ENCODE data around the gene NTSR1.

NTSR1 gene

DNA sequence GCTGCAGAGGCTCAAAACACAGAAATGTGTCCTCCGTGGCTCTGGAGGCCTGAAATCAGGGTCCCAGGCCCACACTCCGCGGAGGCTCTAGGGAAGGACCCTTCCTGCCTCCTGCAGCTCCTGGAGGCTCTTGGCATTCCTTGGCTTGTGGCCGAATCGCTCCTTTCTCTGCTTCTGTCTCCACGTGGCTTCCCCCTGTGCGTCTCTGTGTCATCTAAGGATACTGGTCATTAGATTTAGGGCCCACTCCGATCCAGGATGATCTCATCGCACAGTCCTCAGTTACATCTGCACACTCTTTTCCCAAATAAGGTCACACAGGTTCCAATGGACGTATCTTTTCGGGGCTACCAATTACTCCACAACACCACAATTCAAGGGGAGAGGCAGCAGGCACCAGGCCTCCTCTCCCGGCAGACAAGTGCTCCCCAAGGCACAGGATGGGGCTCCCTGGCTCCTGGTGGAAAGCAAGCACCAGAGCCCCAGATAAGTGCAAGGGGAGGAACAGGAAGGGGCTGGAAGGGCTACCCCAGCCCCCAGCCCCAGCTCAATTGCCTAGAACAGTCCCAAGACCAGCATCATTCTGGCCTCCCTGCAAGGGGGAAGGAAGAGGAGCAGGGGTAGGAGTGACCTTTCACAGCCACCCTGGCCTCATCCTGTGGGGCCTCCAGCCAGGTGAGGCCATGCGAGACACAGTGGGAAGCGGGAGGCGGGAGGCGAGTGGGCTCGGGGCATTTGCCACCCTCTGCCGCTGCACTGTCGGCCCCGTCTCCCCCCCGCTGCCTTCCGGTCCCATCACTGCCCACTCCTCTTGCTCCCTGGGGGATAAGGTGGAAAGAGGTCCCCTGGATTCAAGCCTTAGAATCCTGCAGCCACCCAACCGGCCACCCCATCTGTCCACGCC is 16.3 kb downstream of the NTSR1 start:
- no peak for DNase-seq (ENCODE audit: low read depth in 2 of 3, low spot score in 1 of 3)

DNA sequence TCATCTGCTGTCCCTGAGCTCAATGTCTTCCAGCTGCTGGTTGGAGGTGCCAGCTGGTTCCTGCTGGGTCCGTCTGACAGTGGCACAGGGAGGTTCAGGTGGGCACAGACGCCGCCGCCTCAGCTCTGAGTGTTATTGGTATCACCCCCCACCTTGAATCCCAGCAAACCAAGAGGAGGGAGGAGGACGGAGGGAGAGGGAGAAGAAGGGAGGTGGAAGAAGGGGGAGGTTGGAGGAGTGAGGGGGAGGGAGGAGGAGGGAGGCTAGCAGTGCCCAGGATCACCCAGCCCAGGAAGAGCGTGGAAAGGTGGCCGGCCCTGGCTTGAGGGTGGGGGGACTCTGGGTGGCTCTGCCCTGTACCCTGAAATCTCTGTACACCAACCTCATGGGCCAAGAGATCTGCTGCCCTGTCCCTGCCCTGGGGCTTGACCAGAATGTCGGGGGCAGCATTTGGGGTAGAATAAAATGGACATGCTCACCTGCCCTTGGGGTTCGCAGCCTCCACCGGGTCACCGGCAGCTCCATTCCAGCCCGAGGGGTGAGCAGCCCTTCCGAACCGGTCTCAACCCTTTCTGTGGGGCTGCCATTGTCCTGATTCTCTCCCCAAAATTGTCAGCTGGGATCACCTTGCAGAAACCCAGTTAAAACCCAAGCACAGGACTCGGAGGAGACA is 17.1 kb downstream of the NTSR1 start:
- DNase-seq (ENCODE audit: low read depth in 2 of 3, low spot score in 1 of 3), result no peak

DNA sequence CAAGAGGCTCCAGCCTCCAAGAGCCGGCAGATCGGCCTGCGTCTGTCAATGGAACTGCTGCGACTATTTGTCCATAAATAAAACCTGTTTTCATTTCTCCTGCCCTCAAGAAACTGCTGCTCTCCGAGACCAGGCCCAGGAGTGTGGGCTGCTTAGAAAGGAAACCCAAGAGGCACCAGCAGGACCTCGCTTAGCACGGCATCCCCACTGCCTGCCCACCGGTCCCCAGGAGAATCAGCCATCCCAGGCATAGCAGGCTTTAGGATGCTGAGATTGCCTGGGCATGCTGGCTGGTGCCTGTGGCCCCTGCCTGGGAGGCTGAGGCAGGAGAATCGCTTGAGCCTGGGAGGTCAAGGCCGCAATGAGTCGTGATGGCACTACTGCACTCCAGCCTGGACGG is 17.6 kb downstream of the NTSR1 start:
- no peak for DNase-seq (ENCODE audit: low read depth in 2 of 3, low spot score in 1 of 3)

DNA sequence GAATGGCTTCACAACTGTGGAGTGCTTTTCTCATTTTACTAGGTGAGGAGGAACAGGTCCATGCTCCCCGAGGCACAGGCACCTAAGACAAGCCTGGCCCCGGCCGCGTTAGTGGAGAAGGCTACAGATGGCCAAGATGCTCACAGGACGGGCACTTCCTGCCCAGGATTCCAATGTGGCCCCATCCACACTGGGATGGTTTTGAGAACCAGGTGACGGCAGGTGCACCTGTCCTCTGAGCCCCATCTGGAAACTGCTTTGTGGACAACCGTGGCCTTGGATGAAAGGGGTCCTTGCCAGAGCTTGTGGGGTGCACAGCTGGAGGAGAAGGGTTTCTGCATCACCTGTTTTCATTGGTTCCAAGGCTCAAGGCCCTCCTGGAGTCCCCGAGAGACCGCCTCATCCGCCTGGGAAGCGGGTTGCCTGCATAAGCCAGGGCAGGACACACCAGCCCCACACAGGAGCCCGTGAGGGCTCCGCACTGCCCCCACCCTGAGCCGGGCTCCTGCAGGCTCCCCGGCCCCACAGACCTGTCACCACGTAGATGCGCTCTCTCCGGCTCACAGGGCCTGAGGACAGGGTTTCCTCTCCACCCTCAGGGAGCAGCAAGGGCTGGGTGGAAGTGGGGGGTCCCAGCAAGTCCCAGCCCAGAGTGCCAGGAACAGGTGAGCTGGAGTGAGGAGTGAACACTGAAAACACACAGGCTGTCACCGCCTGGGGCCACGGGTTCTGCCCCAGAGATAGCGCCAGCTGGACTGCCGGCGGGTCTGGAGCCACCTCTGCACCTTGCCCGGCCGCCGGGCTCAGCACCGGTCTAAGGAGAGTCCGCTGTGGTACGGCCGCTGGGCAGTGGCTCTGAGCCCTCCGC is 18.3 kb downstream of the NTSR1 start:
- DNase-seq (ENCODE audit: low read depth in 2 of 3, low spot score in 1 of 3), result no peak

DNA sequence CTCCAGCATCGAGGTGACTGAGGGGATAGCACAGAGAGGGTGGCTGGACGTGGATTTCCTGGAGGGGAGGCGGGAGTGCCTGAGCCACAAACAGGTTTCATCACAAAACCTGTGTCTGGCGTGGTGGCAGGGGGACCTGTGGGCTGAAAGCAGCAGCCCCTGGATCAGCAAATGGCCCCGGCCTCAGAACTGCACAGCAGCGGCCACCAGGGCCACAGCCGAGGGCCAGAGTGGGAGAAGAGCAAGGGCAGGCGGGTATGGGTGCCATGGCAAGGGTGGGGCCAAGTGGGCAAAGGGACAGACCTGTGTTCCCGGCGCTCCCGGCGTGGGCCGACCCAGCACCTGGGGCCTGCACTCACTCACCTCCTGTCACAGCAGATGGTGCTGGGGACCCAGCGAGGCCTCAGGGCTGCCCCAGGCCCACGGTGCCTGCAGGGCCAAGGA is 19.0 kb downstream of the NTSR1 start:
- DNase-seq (ENCODE audit: low read depth in 2 of 3, low spot score in 1 of 3), result no peak

DNA sequence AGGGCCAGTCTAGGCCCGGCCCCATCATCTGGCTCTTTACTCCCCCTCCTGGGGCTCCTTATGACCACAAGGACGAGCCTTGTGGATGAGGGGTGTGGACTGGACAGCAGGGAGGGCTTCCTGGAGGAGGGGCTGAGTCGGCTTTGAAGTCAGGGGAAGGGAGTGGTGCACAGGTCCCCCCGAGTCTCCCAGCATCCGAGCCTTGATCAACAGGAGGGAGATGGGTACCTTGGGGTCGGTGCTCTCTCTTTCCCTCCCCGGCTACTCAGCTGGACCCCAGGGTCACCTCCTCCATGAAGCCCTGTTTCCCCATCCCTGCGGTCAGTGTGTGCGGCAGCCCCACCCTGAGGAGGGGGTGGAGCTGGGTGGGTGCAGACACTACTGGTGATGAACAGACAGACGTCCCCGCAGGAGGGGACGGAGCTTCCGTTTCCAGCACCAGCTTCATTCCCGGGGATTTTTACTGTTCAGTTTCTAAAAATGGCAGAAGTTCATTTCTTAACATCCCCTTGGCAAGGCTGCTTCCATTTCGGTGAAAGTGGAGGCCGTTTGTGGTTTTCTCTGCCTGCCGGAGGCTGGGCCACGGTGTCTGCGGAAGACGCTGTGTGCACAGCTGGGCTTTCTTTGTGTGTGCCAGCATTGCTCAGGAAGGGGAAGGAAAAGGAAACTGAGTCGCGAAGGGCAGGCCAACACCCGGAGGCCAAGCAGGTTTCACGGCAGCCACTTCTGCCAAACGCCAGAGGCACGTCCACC is 19.6 kb downstream of the NTSR1 start:
- no peak for DNase-seq (ENCODE audit: low read depth in 2 of 3, low spot score in 1 of 3)

DNA sequence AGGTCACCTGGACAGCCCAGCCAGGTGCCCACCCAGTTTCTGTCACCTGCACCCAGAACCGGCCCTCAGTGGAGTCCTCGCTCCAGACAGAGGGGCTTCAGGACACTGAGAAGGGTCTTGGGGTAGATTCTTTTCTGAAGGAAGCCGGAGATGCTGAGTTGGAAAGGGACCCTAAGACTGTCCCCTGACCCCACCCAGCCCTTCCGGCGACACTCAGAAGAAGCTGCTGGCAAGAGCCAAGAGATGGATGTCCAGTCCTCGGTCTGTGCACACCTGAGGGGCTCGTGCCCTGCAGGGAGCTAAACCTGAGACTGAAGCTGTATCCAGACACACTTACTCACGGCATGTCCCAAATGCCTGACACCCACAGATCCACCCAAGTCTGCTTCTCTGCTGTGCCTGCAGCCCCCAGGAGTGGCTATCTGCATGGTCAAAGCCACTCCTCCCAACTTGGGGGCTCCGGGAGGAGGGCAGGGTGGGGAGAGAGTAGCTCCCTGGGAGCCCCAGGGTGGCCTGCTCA is 20.2 kb downstream of the NTSR1 start:
- DNase-seq (ENCODE audit: low read depth in 2 of 3, low spot score in 1 of 3), result no peak

DNA sequence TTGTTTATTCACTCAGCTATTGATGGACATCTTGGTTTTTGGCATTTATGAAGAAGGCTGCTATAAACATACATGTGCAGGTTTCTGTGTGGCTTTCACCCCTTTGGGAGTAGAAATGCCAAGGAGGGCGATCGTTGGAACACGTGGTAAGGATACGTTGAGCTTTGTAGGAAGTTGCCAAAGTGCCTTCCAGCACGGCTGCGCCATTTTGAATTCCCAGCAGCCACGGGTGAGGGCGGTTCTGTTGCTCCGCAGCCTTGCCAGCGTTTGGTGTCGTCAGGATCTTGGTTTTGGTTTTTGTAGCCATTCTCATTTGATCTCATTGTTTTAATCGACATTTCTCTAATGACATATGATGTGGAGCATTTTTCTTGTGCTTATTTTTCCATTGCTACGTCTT is 21.8 kb downstream of the NTSR1 start:
- no peak for DNase-seq (ENCODE audit: low read depth in 2 of 3, low spot score in 1 of 3)

GRCh38 chr20:62732031-62732760 is 23.6 kb downstream of the NTSR1 start:
- no peak for DNase-seq (ENCODE audit: low read depth in 2 of 3, low spot score in 1 of 3)

GRCh38 chr20:62732842-62733525 is 24.3 kb downstream of the NTSR1 start:
- no peak for DNase-seq (ENCODE audit: low read depth in 2 of 3, low spot score in 1 of 3)

- no peak for DNase-seq (ENCODE audit: low read depth in 2 of 3, low spot score in 1 of 3)
Observed at GRCh38 chr20:62733526-62733842, 24.8 kb downstream of the NTSR1 start.

DNA sequence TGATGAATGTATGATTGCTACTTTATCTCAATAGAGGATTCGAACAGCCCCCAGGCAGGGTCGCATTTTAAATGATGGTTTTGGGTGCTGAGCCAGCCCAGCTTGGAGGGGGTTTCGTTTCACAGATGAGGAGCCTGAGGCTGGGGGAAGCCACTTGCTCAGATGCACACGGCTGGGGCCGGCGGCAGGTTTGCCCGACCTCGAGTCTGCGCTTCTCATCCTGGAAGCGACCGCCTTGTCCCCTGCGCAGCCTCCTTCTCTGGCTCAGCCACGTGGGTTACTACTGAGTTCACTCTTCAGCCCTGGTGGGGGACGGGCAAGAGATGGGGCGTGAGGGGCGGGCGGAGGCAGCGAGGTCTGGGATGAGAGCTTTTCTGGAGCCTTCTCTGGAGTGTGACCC is 25.3 kb downstream of the NTSR1 start:
- DNase-seq (ENCODE audit: low read depth in 2 of 3, low spot score in 1 of 3), result no peak

DNA sequence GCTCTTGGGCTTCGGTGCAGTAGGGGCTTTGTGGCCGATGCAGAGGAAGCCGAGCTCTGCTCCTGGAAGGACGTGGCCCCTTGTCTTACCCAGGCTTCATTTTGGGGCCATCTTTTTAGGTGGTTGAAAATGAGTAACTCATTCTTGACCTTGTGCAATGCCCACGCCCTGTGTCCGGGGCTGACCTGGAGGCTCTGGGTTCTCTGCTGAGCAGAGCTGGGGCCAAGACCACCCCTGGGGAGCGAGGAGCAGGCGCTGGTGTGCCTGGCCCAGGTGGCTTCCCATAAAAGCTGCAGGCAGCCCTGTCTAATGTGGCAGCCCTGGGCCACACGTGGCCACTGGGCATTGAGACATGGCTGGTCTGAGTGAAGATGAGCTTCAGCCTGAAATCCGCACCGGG is 25.7 kb downstream of the NTSR1 start:
- no peak for DNase-seq (ENCODE audit: low read depth in 2 of 3, low spot score in 1 of 3)

DNA sequence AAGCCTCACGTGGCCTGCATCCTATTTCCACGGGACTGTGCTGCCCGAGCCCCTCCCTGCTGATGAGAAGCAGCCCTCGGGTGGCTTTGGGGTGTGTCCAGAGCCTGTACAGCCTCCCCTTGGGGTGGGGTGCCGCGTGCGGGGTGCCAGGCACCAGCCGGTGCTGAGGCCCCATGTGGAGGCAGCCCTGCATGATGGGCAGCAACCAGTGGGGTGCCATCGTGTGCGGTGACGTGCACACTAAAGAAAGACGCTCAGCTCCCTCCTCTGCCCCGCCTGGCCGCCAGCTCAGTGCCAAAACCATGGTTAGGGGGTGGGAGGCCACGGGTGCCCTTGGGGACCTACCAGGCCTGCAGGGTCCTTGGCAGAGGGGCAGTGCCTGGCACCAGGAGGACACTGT is 26.2 kb downstream of the NTSR1 start:
- no peak for DNase-seq (ENCODE audit: low read depth in 2 of 3, low spot score in 1 of 3)

DNA sequence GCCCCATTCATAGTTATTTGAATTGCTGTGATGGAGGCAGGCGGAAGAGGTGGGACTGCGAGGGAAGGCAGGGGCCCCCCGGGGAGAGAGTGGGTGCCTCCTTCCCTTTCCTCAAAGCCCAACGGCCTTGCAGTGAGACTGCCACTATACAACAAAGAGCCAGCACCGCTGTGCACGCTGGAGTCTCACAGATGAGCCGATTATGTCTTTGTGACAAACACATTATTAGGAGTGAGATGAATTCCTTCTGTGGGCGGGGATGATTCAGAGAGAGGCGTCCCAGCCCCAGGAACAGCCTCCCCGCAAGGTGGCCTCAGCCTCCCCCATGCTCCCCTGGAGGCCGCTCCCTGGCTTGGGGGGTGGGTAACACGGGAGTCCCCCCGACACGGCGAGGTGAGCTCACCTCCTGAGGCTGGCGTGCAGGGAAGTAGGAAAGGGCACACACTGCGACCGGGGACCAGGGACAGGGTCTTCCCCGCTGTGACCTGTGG is 26.7 kb downstream of the NTSR1 start:
- no peak for DNase-seq (ENCODE audit: low read depth in 2 of 3, low spot score in 1 of 3)

DNA sequence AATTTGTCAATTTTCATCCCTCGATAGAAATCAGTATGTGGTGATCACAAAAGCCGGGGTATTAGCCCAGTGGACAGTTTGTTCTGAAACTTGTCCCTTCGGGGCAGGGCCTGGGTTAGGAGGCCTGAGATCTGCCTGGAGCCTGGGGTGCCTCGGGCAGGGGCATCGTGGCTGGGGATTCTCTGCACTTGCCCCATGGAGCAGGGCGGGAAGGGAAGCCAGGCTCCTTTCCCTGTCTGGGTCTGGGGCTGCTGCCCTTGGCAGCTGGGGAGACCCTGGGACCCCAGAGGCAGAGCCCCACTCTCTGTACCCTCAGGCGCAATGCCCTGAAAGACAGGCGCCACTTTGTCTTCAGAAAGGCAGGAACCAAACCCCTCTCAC is 27.4 kb downstream of the NTSR1 start:
- no peak for DNase-seq (ENCODE audit: low read depth in 2 of 3, low spot score in 1 of 3)

DNA sequence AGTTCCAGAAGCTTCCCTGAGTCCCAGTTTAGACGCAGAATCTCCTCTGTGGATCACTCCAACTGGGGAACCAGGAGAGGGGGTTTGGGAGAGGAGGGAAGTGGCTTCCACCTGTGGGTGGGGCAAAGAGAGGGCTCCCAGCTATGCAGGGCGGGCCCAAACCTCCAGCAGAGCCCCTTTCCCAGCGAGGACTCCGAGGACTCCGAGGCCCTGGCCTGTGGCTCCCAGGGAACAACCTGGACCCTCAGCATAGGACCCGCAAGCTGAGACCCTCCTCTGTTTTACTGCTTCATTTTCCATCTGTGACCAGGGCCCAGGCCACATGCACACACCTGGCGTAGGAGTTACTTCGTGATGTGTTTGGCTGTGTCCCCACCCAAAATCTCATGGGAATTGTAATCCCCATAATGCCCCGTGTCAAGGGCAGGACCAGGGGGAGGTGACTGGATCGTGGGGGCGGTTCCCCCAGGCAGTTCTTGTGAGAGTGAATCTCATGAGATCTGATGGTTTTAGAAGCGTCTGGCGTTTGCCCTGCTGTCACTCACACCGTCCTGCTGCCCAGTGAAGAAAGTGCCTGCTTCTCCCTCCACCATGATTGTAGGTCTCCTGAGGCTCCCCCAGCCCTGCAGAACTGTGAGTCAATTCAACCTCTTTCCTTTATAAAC is 27.9 kb downstream of the NTSR1 start:
- no peak for DNase-seq (ENCODE audit: low read depth in 2 of 3, low spot score in 1 of 3)

GRCh38 chr20:62737271-62737811 is 28.7 kb downstream of the NTSR1 start:
- DNase-seq (ENCODE audit: low read depth in 2 of 3, low spot score in 1 of 3), result no peak

Measured in stimulated activated CD4-positive, alpha-beta T cell treated with anti-CD3 and anti-CD28 coated beads, Interleukin-12 subunit alpha, Interleukin-12 subunit beta, amount 100 ng/mL, for 48 hours (primary cell).